Testis (tissue), 2 donors: ENCODE measurements around the gene ST6GALNAC1.

Experiments
- CTCF ChIP-seq, 3 experiments: fragments of 450-650 bp in 2 of 3; fragments of 200-600 bp in 1 of 3; sonication (generic) in 1 of 3; IDR thresholded peaks; one replicate each; pipeline ENCODE4 v1.5.1; 2016 to 2019; ENCODE audit warnings: antibody characterized with exemption in 3 of 3, mild to moderate bottlenecking in 2 of 3, moderate library complexity in 1 of 3
- POLR2A ChIP-seq: fragments of 450-650 bp; IDR thresholded peaks from one replicate; pipeline ENCODE4 v1.6.1; 2017; ENCODE audit warnings: antibody characterized with exemption, mild to moderate bottlenecking, moderate library complexity

- TF ChIP-seq CTCF (IDR thresholded peaks at IDR 0.05) (no peak), POLR2A (no peak)
Measured at GRCh38 chr17:76642994-76643393, 563 bp downstream of the ST6GALNAC1 start.
